NT2/D1 (cell line): ENCODE results near the gene TCERG1.

Experiments used
- SUZ12 ChIP-seq: IDR thresholded peaks from 2 replicates; pipeline ENCODE4 v1.6.1; 2011; ENCODE audit not compliant: insufficient read length, insufficient read depth; ENCODE audit errors: extremely low read depth
- ZNF274 ChIP-seq: IDR thresholded peaks from 2 replicates; pipeline ENCODE4 v1.6.1; 2011; ENCODE audit warnings: mild to moderate bottlenecking, low read depth, low read length

GRCh38 chr5:146427619-146427997 is 19.5 kb upstream of the TCERG1 start:
- TF ChIP-seq ZNF274 (no peak), SUZ12 (no peak)
